Nephron (organoid): ENCODE results near the gene WDHD1.
"Not testable (repeated sequence)": the region's sequence is repeated elsewhere in the genome, so short reads cannot be mapped to it uniquely, and the experiment has no call there.

ENCODE experiments used
- H3K27ac Mint-ChIP-seq, 3 experiments: 2 replicates each; pipeline ENCODE4 v1.8.0; 2020; ENCODE audit warnings: mixed read lengths in 3 of 3, mild to moderate bottlenecking in 2 of 3, moderate library complexity in 1 of 3
- H3K27me3 Mint-ChIP-seq: 2 replicates; pipeline ENCODE4 v1.8.0; 2021; ENCODE audit warnings: low read depth, mild to moderate bottlenecking, moderate library complexity, mixed read lengths
- H3K36me3 Mint-ChIP-seq: 2 replicates; pipeline ENCODE4 v1.8.0; 2020; ENCODE audit warnings: low read depth, mixed read lengths
- H3K4me1 Mint-ChIP-seq: 2 replicates; pipeline ENCODE4 v1.8.0; 2020; ENCODE audit warnings: mixed read lengths
- H3K4me3 Mint-ChIP-seq, 3 experiments: 2 replicates each; pipeline ENCODE4 v1.8.0; 2020; ENCODE audit warnings: mild to moderate bottlenecking in 3 of 3, mixed read lengths in 3 of 3, moderate library complexity in 2 of 3
- H3K9me3 Mint-ChIP-seq: 2 replicates; pipeline ENCODE4 v1.8.0; 2020; ENCODE audit warnings: mixed read lengths
- CTCF ChIP-seq, 3 experiments: fragments of 200-600 bp; sonication (generic); IDR thresholded peaks; one replicate each; pipeline ENCODE4 v1.5.0; 2021; ENCODE audit warnings: antibody characterized with exemption in 3 of 3; ENCODE audit not compliant: unreplicated experiment in 3 of 3

The WDHD1 gene

GRCh38 chr14:54931598-54932340 is 95.1 kb downstream of the WDHD1 start:
- H3K4me3 Mint-ChIP-seq, result no peak overlapping the region
- peaks cover 4% of the 10 kb centered on the region for H3K36me3 Mint-ChIP-seq
- no peaks in the 10 kb centered on the region for H3K27me3 Mint-ChIP-seq
- H3K4me1 Mint-ChIP-seq, result peaks cover 14% of the 10 kb centered on the region
- TF ChIP-seq CTCF (IDR thresholded peaks at IDR 0.05; ENCODE audit: unreplicated experiment in 3 of 3), result no peak
- no peak overlapping the region for H3K27ac Mint-ChIP-seq
- H3K9me3 Mint-ChIP-seq, result no peaks in the 10 kb centered on the region

- no peaks in the 10 kb centered on the region for H3K27me3 Mint-ChIP-seq
- H3K27ac Mint-ChIP-seq, result no peak overlapping the region
- no peak overlapping the region for H3K4me3 Mint-ChIP-seq
- H3K36me3 Mint-ChIP-seq, result no peaks in the 10 kb centered on the region
- peaks cover 14% of the 10 kb centered on the region for H3K4me1 Mint-ChIP-seq
- no peaks in the 10 kb centered on the region for H3K9me3 Mint-ChIP-seq
- no peak for TF ChIP-seq CTCF (IDR thresholded peaks at IDR 0.05; ENCODE audit: unreplicated experiment in 3 of 3)
Observed at GRCh38 chr14:54931101-54931500, 95.8 kb downstream of the WDHD1 start.

GRCh38 chr14:54929556-54929955 is 97.3 kb downstream of the WDHD1 start:
- no peaks in the 10 kb centered on the region for H3K9me3 Mint-ChIP-seq
- no peak overlapping the region for H3K27ac Mint-ChIP-seq
- TF ChIP-seq CTCF (IDR thresholded peaks at IDR 0.05; ENCODE audit: unreplicated experiment in 3 of 3), result no peak
- H3K36me3 Mint-ChIP-seq, result no peaks in the 10 kb centered on the region
- no peak overlapping the region for H3K4me3 Mint-ChIP-seq
- H3K4me1 Mint-ChIP-seq, result peaks cover 14% of the 10 kb centered on the region
- H3K27me3 Mint-ChIP-seq, result no peaks in the 10 kb centered on the region

- no peak for TF ChIP-seq CTCF (IDR thresholded peaks at IDR 0.05; ENCODE audit: unreplicated experiment in 3 of 3)
- H3K27me3 Mint-ChIP-seq, result no peaks in the 10 kb centered on the region
- H3K4me1 Mint-ChIP-seq, result peaks cover 14% of the 10 kb centered on the region
- no peaks in the 10 kb centered on the region for H3K9me3 Mint-ChIP-seq
- no peak overlapping the region for H3K27ac Mint-ChIP-seq
- H3K36me3 Mint-ChIP-seq, result no peaks in the 10 kb centered on the region
- no peak overlapping the region for H3K4me3 Mint-ChIP-seq
Observed at GRCh38 chr14:54928216-54928615, 98.7 kb downstream of the WDHD1 start.

- TF ChIP-seq CTCF (IDR thresholded peaks at IDR 0.05; ENCODE audit: unreplicated experiment in 3 of 3), result no peak
- Mint-ChIP-seq H3K4me3 (no peak overlapping the region), H3K9me3 (no peaks in the 10 kb centered on the region), H3K36me3 (no peaks in the 10 kb centered on the region), H3K27ac (peak overlapping the region in 1 of 3 experiments; percentile 30), H3K4me1 (peaks cover 14% of the 10 kb centered on the region), H3K27me3 (no peaks in the 10 kb centered on the region)
Observed at GRCh38 chr14:54927551-54927950, 99.3 kb downstream of the WDHD1 start.

GRCh38 chr14:54926570-54926969 is 100.3 kb downstream of the WDHD1 start:
- not testable (repeated sequence) for H3K9me3 Mint-ChIP-seq, H3K27ac Mint-ChIP-seq, H3K36me3 Mint-ChIP-seq, H3K4me3 Mint-ChIP-seq, H3K27me3 Mint-ChIP-seq
- peaks cover 11% of the 10 kb centered on the region for H3K4me1 Mint-ChIP-seq
